ENCODE measurements around the gene CASKIN1.
"Not testable (repeated sequence)": the region's sequence is repeated elsewhere in the genome, so short reads cannot be mapped to it uniquely, and the experiment has no call there.

CASKIN1 gene

DNA sequence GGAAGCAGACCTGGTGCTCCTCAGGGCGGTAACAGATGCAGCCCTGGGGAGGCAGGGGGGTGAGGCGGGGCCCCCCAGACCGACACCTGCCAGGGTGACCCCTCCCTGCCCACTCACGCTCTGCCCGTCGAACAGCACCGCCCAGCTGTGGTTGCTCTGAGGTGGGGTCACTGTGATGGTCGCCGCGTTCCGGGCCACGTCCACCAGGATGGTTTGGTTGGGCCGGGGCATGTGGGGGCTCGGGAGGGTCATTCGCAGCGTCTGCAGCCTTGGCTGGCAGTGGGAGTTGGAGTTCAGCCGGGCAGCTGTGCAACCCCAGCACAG, 13.6 kb upstream of the CASKIN1 start:
- no peak for DNase-seq

DNA sequence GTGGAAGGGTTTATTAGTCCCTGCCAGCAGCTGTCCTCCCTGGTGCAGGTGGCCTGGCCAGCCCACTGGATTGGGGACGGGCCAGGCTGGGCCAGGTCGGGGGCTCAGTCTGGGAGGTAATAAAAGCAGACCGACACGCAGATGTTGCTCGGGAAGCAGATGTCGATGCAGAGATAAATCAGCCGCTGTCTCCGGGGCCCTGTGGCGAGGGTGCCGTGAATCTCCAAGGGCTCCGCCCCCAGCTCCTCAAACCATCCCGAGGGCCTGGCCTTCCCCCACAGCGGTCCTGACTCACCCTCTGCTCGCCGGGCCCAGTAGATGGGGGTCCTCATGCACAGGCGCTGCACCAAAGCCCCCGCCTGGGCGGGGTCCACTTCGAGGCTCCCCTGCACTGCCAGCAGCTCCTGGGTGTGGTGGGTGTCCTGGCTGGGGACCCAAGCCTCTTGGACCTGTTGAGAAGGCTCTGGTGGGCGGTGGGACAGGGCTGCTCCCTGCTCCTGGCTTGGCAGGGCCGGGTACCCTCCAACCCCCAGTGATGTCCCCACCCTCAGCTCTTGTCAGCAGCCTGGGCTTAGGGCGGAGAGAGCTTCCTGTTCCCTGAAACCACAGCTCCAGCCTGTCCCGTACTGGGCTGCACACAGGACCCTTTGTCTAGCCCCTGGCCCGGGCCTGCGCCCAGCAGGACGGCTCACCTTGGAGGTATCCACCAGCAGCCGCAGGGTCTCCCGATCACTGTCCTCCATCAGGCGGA, 13.0 kb upstream of the CASKIN1 start:
- DNase-seq: no peak

DNA sequence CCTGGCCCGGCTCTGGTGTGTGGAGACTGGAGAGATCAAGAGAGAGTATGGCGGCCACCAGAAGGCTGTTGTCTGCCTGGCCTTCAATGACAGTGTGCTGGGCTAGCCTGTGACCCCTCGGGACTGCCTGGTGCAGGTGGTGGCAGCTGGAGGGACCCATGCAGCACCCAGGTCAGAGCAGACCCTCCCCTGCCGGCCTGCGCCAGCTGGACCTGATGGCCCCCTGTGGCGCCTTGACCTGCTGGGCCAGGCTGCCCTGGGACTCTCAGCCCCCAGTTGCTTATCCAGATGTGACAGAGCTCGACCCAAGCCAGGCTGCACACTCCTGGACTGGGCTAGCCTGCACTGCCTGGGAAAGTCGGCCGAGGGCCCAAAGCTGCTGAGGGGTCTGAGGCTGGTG, 12.4 kb upstream of the CASKIN1 start:
- no peak for DNase-seq

DNA sequence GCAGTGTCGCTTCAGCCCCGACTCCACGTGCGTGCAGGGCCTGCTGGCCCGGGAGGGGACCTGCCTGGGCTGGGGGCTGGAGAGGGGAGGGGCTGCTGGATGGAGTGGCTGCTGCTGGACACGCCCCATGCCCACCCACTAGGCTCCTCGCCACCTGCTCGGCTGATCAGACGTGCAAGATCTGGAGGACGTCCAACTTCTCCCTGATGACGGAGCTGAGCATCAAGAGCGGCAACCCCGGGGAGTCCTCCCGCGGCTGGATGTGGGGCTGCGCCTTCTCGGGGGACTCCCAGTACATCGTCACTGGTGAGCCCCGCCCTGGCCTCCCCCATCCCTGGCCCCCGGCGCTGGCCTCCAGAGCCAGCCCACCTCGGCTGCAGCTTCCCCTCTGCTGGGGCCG, 11.9 kb upstream of the CASKIN1 start:
- no peak for DNase-seq

DNA sequence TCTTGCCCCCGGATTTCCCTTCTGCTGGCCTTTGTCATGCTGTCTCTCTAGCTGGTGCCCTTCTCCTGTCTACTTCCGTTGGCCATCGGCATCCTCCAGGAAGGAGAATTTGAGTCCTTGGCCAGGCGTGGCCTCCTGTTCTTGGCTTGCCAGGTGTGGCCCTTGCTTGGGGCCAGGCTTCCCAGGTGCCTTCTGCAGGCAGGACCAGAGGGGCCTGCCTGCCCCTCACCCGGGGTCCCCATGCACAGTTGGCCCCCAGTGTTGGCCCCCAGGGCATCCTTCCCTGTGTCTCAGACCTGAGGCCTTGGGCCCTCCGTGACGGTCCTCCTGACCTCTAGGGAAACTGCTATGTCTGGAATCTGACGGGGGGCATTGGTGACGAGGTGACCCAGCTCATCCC, 11.5 kb upstream of the CASKIN1 start:
- no peak for DNase-seq

DNA sequence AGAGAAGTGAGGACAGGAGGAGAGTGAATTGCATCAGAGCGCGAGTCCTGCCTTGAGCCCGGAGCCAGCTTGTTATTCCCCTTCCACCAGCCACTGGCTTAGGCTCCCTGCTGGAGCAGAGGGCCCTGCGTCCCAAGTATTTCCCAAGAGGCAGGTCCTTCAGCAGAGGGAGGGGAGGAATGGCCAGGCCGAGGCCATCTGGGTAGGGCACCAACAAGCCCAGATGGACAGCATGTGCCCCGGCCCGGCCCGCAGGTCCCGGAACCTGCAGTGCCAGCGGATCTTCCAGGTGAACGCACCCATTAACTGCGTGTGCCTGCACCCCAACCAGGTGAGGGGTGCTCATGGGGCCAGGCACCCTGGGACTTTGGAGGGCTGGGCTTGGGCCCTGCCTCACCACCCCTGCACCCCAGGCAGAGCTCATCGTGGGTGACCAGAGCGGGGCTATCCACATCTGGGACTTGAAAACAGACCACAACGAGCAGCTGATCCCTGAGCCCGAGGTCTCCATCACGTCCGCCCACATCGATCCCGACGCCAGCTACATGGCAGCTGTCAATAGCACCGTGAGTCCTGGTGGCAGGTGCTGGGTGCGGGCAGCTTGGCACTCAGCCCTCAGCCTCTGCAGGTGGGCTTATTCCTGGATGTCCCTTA, 10.5 kb upstream of the CASKIN1 start:
- no peak for DNase-seq

DNA sequence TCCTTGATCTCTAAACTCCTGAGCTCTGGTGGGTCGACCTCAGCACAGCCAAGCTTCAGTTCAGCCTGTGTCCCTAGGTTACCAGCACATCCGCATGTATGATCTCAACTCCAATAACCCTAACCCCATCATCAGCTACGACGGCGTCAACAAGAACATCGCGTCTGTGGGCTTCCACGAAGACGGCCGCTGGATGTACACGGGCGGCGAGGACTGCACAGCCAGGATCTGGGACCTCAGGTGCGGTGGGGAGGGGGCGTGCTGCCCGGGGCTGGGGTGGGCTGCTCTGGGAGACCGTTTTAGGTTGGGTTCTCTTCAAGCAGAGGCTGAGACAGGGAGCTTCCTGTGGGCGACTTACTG, 10.0 kb upstream of the CASKIN1 start:
- no peak for DNase-seq

DNA sequence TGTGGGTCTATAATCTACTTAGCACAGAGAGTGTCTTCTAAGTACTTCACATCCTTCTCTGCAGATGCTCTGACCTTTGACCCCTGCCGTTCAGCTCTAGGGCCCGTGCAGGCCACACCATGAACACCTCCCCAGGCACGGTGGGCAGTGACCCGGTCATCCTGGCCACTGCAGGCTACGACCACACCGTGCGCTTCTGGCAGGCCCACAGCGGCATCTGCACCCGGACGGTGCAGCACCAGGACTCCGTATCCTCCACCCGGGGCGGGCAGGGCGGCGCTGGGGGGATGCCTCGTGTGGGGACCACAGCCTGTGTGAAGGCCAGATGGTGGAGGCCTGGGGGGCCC, 9.5 kb upstream of the CASKIN1 start:
- DNase-seq: no peak

DNA sequence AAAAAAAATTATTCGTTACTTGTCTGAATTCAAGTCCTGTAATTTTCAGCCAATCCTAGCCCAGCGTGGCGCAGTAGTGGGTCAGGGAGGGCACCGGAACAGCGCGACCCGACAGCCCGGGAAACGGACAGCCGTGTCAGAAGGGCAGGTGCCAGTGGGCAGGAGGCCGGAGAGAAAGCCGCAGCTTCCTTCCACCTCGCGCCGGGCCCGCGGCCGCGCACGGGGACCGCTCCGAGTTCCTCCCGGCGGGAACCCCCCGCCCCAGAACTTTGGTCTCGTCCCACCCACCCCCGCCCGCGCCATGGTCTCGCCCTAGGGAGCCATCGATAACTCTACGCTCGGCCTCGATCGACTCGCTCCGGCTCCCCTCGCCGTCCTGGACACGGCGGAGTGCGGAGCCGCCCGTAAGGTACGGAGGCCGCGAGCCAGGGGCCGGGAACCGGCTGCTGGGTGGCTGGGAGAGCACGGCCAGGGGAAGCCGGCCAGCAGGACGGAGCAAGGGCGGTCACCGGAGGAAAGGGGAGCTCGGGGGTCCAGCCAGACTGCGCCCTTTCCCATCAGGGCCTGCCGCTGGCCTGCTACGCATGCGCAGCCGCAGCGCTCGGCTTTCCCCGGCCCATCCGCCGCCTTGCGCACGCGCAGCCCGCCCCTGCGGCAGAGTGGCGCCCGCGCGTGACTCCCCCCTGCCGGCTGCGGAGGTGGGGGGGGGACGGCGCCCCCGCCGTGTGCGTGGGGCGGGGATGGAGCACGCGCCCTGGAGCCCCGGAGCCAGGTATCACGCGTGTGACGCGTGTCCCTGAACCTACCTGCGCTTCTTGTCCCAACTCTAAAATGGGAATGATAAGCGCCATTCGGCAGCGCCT, 8.9 kb upstream of the CASKIN1 start, which contains the start of gene MLST8:
Gene MLST8 (plus strand): TSS at position 351 of the 863 bp plus-strand sequence. CDS start 632 bp downstream, outside the sequence.
- DNase-seq: peak; percentile 65

DNA sequence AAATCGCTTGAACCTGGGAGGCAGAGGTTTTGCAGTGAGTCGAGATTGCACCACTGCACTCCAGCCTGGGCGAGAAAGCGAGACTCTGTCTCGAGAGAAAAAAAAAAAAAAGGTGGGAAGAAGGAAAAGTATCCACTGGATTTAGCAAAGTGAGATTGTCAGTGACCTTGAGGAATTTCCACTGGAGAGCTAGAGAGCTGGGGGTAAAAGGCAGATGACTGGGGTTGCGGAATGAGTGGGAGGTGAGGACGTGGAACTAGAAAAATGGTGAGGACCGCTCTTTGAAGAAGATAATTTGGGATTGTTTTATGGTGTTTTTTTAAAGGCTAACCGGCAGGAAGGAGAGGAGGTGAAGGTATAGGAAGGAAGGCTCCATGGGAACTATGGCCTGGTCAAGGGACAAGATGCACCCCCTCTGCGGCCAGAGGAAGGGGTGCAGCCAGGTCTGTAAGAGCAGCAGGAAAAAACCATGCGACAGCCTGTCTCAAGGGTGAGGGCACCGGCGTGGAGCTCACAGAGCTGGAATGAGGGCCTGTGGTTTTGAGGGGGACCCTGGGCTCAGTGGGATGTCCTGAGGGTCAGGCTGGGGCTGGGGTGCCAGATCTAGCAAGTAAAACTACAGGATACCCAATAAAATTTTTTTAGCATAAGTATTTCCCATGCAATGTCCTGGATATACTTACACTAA, 8.2 kb upstream of the CASKIN1 start:
- no peak for DNase-seq

DNA sequence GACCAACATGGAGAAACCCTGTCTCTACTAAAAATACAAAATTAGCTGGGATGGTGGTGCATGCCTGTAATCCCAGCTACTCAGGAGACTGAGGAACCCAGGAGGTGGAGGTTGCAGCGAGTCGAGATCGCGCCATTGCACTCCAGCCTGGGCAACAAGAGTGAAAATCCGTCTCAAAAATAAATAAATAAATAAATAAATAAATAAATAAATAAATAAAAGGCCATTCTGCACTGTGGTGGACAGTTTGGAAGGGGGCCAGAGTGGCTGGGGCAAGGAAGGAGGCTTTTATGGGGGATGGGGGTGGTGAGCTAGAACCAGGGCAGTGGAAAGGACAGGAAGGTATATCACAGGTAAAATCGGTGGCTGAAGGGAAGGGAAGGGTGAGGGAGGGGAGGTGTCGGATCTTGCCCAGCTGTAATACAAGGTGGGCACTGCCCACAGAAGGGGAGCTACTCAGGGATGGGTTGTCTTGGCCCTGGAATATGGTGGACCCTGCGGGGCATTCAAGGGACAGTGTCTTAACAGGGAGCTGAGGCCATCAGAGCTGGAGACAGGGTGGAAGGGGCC, 6.8 kb upstream of the CASKIN1 start:
- DNase-seq: not testable (repeated sequence)

DNA sequence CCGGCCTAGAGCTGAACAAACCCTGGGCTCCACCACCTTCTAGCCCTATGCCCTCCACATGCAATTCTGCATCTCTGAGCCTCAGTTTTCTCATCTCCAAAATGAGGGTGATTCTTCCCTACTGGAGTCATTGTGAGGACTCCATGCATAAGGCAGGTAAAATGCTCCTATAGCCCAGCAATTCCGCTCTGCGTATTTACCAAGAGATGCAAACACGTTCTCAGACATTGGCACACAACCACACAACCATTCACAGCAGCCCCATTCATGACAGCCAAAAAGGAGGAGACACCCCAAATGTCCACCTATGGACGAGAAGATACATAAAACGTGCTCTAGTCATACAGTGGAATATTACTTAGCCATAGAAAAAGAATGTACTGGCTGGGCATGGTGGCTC, 3.9 kb upstream of the CASKIN1 start:
- no peak for DNase-seq

DNA sequence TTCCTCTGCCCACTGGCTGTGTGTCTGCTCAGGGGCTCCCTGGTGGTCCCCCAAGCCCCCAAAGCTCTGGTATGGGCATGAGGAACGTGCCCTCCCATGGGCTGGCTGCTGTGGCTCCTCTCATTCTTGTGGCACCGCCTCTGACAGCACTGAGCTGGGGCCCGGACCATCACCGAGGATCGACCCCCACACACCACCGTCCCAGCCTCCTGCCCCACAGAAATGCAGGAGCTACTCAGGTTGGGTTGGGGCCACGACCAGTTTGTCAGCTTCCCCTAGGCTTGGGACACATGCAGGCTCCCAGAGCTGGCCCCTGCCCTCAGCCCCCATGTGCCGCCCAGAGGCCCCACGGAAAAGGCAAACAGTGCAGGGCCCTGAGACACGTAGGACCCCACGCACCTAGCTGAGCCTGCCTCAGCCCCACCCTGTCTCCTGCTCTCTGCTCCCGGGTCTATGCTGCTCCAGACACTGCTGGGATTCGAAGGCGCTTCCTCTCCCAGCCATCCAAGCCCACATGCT, 3.3 kb upstream of the CASKIN1 start:
- DNase-seq: no peak

DNA sequence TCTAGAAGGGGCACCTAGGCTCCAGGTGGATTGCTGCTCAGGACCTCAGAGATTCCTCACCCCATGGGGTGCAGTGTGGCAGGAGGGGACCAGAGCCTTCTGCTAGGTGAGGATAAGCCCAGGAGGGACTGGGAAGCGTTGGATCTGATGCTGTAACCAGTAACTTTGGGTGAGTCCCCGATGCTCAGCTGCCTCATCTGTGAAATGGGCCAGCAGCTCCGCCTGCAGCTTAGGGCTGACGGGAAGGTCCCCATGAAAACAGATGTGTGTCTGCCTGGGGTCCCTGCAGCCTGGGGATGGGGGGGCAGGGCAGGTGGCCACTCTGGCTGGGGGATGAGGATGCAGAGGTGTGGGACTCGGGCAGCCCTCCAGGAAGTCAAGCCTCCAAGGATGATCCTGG, 2.7 kb upstream of the CASKIN1 start:
- DNase-seq: no peak

DNA sequence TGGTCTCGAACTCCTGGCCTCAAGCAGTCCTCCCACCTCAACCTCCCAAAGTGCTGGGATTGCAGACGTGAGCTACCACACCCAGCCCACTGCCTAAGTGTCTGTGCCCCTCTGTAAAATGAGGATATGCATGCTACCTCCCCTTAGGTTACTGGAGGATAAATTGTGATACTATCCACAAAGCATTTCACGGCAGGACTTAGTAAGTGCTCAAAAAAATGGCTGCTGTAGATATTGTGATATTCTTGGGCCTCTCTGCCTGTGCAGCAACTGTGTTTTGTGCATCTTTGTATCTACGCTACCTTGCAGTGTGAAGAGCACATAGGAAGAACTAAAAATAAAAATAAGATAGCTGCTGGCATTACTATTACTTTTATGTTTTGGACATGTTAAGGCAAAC, 1.9 kb upstream of the CASKIN1 start:
- no peak for DNase-seq

DNA sequence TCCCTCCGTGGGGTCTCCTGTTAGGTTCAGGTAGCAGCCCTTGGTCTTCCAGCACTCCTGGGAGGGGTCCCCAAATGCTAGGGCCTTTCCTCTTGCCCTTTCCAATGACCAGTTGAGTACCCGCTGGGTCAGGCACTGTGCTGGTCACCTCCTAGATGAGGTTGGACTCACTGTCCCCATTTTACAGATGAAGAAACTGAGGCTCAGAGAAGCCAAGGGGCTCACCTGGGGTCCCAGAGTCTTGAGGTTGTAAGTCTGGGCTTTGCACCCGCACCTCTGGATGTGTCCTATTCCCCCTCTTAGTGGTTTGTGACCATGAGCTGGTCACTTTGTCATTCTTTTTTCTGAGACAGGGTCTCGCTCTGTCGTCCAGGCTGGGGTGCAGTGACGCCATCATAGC, 1.4 kb upstream of the CASKIN1 start:
- no peak for DNase-seq

DNA sequence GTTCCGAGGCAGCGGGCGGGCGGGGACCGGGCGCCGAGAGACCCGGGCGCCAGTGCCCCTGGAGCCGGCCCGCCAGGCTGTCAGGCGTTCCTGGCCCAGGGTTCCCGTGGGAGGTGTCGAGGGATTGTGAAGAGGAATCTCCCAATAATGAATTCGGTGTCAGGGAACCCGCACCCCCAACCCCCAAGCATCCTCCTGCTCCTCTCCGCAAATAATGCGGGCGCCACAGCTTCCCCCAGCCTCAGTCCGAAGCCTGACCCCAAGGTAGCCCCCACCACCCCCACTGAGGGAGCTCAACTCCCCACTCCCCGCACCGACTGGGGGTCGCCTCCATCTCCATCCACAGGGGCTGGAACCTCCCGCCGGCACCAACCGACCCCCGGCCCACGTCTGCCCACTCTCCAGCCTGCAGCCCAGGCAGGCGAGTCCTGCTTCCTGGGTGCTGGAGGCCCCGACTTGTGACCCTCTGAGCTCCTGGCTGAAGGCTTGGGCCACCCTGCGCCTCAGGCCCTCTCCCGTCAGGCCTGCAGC, 641 bp upstream of the CASKIN1 start:
- DNase-seq: no peak

DNA sequence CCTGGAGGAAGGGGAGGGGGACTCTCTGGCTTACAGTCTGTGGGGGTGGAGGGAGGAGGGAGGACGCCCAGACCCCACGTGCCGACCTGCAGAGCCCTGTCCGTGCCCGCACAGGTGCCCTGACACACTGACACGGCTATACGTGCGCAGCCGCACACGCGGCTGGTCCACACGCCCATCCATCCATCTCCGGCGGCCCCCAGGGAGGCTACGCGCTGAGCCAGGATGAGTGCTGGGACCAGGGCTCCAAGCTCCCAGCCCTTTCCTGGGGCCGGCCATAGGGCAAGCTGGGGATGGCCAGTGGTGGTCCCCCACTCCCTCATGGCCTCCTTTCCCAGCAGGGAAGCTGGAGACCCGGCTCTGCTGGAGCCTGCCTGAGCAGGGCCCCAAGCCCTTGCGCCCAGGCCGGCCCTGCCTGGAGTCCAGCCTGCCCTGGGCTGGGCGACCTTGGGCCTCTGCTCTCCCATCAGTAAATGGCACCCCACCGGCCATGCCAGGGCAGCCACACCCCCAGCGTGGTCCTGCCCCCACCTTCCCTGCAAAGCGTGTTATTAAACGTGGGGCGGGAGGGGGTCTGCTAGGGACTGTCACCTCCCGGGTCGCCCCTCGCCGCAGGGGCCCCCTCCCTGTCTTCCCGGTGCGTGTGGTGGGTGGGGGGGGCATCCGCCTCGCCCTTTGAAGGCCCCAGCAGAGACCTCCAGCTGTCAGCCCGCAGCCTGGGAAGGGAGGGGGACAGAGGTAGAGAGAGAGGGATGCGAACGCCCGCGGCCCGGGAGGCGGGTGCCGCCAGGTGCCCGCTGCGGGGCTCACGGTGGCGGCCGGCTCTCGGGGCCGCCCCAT, 863 bp downstream of the CASKIN1 start:
- no peak for DNase-seq

DNA sequence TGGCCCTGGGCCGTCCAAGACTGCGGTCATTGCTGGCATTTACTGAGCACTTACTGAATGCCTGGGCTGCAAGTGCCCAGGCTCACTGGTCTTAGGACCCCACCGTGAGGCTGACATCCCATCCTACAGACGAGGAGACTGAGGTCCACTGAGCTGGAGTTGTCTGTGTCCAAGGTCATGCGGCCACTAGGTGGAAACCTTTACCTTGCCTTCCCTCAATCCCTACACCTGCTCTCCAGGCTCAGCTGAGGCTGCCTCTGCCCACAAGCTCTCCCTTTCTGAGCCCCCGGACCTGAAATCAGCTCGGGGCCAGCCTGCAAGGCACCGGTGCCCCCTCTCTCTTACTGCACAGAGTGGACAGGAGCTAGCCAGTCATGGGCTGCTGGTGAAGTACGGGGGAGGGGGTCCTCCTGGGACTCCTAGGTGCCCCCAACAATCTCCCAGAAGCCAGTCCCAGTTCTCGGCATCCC, 1.5 kb downstream of the CASKIN1 start:
- peak; percentile 75 for DNase-seq

DNA sequence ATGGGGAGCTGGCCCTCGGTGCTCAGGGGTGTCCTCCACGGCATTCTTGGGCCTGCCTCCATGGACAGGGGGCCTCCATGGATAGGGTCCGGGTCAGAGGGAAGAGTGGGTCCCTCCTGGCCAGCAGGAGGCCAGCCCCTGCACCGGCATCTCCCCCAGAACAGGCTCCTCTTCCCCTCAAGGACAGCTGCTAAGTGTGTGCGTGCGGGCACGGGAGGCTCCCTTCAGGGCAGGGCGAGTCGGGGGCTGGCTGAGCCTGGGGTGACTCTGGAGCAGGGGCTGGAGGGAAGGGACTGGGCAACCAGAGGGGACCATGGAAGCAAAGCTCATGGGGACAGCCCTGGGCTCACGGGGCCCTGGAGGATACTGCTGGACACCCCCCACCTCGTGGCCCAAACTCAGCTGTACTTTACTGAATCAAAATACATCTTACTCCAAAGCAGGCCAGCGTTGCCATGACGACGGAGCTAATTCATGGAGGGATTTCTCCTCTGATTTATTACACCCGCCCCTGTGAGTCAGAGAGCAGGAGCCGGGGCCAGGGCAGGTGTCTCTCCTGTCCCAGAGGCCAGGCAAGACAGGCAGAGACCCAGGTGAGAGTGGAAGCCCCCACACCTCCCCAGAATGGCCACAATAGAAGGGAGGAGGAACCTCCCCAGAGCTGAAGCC, 2.1 kb downstream of the CASKIN1 start:
- no peak for DNase-seq

DNA sequence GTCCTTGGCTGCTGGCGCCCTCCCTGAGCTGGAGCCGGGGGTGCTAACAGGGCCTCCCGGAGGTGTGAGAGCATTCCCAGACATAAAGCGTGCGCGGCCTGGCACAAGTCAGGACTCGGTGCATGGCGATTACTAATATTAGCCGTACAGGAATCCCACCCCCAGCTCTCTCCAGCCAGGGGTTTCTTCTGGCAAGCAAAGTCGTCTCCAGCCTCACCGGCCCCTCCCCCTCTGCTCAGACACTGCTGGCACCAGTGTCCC, 5.0 kb downstream of the CASKIN1 start:
- no peak for DNase-seq

Measured in DMS79 treated with DMSO at 0.1 percent for 48 hours (cell line).